ENCODE measurements around the gene NTRK3. TPM values are rescaled to one million over a fixed set of nuclear protein-coding genes. Genes with fewer than 3 reads are reported as not detected.

The NTRK3 gene
- total RNA-seq, 1 experiment from 2014 or later, result not detected

DNA sequence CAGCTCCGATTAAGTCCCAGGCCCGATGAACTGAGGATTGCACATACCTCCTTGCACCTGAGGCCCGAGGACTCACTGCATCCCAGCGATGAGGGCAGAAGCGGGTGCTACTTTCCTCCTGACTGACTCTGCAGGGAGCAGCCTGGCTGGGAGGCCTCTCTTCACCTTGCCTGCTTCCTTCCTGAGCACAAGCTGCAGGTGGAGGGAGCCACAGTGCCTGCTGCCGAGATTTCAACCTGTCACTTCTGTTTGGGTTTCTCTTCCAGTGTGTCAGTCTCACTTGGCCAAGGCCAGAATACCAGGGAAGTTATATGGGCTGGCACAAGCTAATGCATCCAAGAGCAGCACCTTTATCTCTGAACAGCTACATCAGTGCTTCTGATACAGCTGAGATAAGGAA, 185.4 kb downstream of the NTRK3 start:
- H3K4me1 ChIP-seq, result no peaks in the 10 kb centered on the region
- no peak overlapping the region for H3K4me3 Mint-ChIP-seq (ENCODE audit: unreplicated experiment)
- H3K36me3 Mint-ChIP-seq (ENCODE audit: insufficient read depth, unreplicated experiment), result no peaks in the 10 kb centered on the region
- H3K27me3 Mint-ChIP-seq (ENCODE audit: insufficient read depth, unreplicated experiment), result peaks cover 7% of the 10 kb centered on the region
- H3K27ac Mint-ChIP-seq (ENCODE audit: unreplicated experiment), result no peak overlapping the region
- ChIA-PET CTCF (no interaction called here), POLR2A (no interaction called here)
- H3K36me3 ChIP-seq (ENCODE audit: control insufficient read depth, insufficient read depth, low read length), result no peaks in the 10 kb centered on the region
- H3K9me3 Mint-ChIP-seq (ENCODE audit: unreplicated experiment), result no peaks in the 10 kb centered on the region
- H3K4me3 ChIP-seq (ENCODE audit: low read depth, low read length), result no peak overlapping the region
- no TSS peak for BruUV-seq (replicated peaks)
- H3K4me1 Mint-ChIP-seq (ENCODE audit: low read depth, unreplicated experiment), result no peaks in the 10 kb centered on the region
- DNase-seq, result no peak
- intact Hi-C loops (cut with micrococcal nuclease; ENCODE audit: unreplicated experiment), result no loop called here
- TF ChIP-seq, protein P1, sequence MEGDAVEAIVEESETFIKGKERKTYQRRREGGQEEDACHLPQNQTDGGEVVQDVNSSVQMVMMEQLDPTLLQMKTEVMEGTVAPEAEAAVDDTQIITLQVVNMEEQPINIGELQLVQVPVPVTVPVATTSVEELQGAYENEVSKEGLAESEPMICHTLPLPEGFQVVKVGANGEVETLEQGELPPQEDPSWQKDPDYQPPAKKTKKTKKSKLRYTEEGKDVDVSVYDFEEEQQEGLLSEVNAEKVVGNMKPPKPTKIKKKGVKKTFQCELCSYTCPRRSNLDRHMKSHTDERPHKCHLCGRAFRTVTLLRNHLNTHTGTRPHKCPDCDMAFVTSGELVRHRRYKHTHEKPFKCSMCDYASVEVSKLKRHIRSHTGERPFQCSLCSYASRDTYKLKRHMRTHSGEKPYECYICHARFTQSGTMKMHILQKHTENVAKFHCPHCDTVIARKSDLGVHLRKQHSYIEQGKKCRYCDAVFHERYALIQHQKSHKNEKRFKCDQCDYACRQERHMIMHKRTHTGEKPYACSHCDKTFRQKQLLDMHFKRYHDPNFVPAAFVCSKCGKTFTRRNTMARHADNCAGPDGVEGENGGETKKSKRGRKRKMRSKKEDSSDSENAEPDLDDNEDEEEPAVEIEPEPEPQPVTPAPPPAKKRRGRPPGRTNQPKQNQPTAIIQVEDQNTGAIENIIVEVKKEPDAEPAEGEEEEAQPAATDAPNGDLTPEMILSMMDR (IDR thresholded peaks at IDR 0.05; ENCODE audit: insufficient read depth in 1 of 2, low read depth in 1 of 2, low read length in 1 of 2, severe bottlenecking in 1 of 2, unreplicated experiment in 1 of 2), result no peak
- no peaks in the 10 kb centered on the region for H3K9me3 ChIP-seq
- no peaks in the 10 kb centered on the region; the same call in 1 of the 2 replicates for H3K27me3 ChIP-seq (replicated peaks; ENCODE audit: control insufficient read depth, insufficient read depth, low read length)

DNA sequence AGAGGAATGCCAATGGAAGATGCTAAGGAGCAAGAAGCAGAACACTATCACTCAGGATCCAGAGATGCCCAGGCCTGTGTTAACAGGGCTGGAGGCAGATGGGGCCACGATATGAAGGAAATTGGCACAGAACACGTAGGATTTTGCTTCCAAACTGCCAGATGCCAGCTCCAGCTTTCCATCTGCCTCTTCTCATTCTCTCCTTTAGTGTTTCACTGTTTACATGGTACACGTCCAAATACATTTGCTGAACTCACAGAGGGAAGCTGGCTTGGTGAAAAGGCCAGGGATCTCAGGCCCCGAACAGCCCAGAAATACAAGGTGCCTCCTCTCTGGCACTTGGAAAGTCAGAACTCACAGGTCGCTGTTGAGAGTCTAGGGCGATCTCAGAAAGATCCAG, 187.0 kb downstream of the NTRK3 start:
- Histone ChIP-seq H3K36me3 (ENCODE audit: control insufficient read depth, insufficient read depth, low read length) (no peaks in the 10 kb centered on the region), H3K27me3 (replicated peaks; ENCODE audit: control insufficient read depth, insufficient read depth, low read length) (no peaks in the 10 kb centered on the region; the same call in 1 of the 2 replicates), H3K4me1 (no peaks in the 10 kb centered on the region), H3K4me3 (ENCODE audit: low read depth, low read length) (no peak overlapping the region), H3K9me3 (no peaks in the 10 kb centered on the region)
- Mint-ChIP-seq H3K9me3 (ENCODE audit: unreplicated experiment) (no peaks in the 10 kb centered on the region), H3K4me3 (ENCODE audit: unreplicated experiment) (no peak overlapping the region), H3K36me3 (ENCODE audit: insufficient read depth, unreplicated experiment) (no peaks in the 10 kb centered on the region), H3K4me1 (ENCODE audit: low read depth, unreplicated experiment) (no peaks in the 10 kb centered on the region), H3K27ac (ENCODE audit: unreplicated experiment) (no peak overlapping the region), H3K27me3 (ENCODE audit: insufficient read depth, unreplicated experiment) (peaks cover 7% of the 10 kb centered on the region)
- intact Hi-C loops (cut with micrococcal nuclease; ENCODE audit: unreplicated experiment), result no loop called here
- no TSS peak for BruUV-seq (replicated peaks)
- ChIA-PET CTCF (no interaction called here), POLR2A (no interaction called here)
- TF ChIP-seq, protein P1 (IDR thresholded peaks at IDR 0.05; ENCODE audit: insufficient read depth in 1 of 2, low read depth in 1 of 2, low read length in 1 of 2, severe bottlenecking in 1 of 2, unreplicated experiment in 1 of 2), result no peak
- DNase-seq, result no peak

DNA sequence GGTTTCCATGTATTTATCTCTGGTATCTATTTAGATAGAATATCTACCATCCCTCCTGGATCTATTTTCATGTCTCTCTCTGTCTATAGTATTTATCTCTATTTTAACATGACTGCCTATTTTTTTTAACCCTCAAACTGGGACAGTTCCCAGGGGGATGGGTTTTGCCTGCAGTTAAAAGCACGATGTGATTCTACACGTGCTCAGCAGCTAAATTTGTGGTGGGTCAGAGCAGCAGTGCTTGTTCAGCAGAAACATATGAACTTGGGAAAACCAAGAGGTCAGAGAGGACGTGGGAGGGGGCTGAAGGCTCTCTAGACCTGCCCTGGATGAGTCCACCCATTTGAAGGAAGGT, 189.2 kb downstream of the NTRK3 start:
- Histone ChIP-seq H3K4me3 (ENCODE audit: low read depth, low read length) (no peak overlapping the region), H3K27me3 (replicated peaks; ENCODE audit: control insufficient read depth, insufficient read depth, low read length) (no peaks in the 10 kb centered on the region; the same call in 1 of the 2 replicates), H3K36me3 (ENCODE audit: control insufficient read depth, insufficient read depth, low read length) (no peaks in the 10 kb centered on the region), H3K4me1 (no peaks in the 10 kb centered on the region), H3K9me3 (no peaks in the 10 kb centered on the region)
- Mint-ChIP-seq H3K4me3 (ENCODE audit: unreplicated experiment) (no peak overlapping the region), H3K36me3 (ENCODE audit: insufficient read depth, unreplicated experiment) (no peaks in the 10 kb centered on the region), H3K4me1 (ENCODE audit: low read depth, unreplicated experiment) (no peaks in the 10 kb centered on the region), H3K27ac (ENCODE audit: unreplicated experiment) (no peak overlapping the region), H3K9me3 (ENCODE audit: unreplicated experiment) (no peaks in the 10 kb centered on the region), H3K27me3 (ENCODE audit: insufficient read depth, unreplicated experiment) (peaks cover 11% of the 10 kb centered on the region)
- TF ChIP-seq, protein P1 (IDR thresholded peaks at IDR 0.05; ENCODE audit: insufficient read depth in 1 of 2, low read depth in 1 of 2, low read length in 1 of 2, severe bottlenecking in 1 of 2, unreplicated experiment in 1 of 2), result no peak
- no TSS peak for BruUV-seq (replicated peaks)
- ChIA-PET POLR2A (no interaction called here), CTCF (no interaction called here)
- intact Hi-C loops (cut with micrococcal nuclease; ENCODE audit: unreplicated experiment), result no loop called here
- DNase-seq, result no peak

All from Caco-2 (cell line).